ENCODE measurements around the gene UCP3. TPM values are rescaled to one million over a fixed set of nuclear protein-coding genes. Genes with fewer than 3 reads are reported as not detected.

UCP3 gene
- total RNA-seq, 1 donor = 1.7 TPM

DNA sequence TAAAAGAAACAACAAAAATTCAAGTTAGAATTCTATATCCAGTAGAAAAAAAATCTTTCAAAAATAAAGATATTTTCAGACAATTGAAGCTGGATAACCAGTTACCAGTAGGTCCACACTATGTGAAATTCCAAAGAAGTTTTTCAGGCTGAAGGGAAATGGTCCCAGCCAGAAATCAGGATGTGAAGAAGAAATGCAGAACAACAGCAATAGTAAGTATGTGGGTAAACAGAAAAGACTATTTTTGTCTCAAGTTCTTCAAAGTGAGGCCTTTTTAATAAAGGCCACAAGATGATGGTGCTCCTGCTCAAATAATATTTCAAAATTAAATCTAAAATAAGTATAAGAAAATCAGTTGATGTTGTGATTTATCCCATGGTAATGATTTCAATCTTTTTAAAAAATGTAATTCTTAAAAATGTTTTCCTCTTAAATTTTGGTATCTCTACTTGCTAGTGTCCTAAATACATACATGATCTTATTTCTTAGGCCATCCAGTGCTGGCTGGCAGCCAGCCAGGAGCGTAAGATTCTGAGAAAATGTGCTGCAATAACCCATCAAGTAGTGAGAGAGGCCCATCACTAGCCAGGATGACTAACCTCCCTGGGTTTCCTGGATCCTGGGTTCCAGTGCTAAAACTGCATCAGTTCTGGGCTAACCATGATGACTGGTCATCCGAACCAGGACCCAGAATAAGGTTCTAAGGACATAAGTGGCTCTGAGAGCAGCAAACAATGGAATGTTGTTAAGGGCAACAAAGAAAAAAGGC, 15.6 kb upstream of the UCP3 start:
- no peak for TF ChIP-seq CTCF (IDR thresholded peaks at IDR 0.05; ENCODE audit: insufficient read depth, low read depth, low read length)
- no peak overlapping the region for H3K4me3 ChIP-seq (ENCODE audit: low read depth, low read length)
- DNase-seq (ENCODE audit: low read depth) = peak; percentile 87

DNA sequence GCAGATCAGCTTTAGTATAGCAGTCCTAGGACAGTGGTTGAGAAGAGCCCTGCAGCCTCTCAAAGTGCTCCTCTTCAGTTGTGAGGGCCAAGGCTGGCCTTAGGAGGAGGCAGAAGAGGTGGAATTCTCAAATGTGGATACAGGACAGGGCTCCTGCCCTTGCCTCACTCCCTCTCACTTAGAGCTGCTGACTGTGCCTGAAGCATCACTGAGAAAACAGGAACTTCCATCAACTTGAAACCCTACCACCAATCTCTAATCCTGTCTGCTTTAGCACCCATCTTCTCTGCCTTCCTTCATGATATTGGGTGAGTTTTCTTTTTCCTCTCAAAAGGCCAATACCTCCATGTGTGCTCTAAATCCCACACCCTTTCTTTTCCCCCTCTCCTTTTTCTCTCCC, 14.4 kb upstream of the UCP3 start:
- no peak for TF ChIP-seq CTCF (IDR thresholded peaks at IDR 0.05; ENCODE audit: insufficient read depth, low read depth, low read length)
- no peak overlapping the region for H3K4me3 ChIP-seq (ENCODE audit: low read depth, low read length)
- DNase-seq (ENCODE audit: low read depth) = no peak

- no peak for TF ChIP-seq CTCF (IDR thresholded peaks at IDR 0.05; ENCODE audit: insufficient read depth, low read depth, low read length)
- no peak for DNase-seq (ENCODE audit: low read depth)
- no peak overlapping the region for H3K4me3 ChIP-seq (ENCODE audit: low read depth, low read length)
These were observed 13.7 kb upstream of the UCP3 start for GRCh38 chr11:74022546-74022945.

DNA sequence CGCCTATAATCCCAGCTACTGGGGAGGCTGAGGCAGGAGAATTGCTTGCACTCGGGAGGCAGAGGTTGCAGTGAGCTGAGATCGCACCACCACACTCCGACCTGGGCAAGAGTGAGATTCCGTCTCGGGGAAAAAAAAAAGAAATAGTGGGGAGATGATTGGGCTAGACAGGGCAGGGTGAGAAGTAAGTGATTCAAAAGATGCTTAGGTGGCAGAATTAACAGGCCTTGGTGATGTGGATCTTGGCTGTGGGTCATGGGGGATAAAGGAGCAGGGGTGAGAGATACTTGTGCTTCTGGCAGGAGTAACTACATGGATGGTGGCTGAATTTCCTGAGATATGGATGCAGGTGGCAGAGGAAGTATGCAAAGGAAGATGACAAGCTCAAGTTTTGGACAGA, 13.1 kb upstream of the UCP3 start:
- no peak for DNase-seq (ENCODE audit: low read depth)
- no peak overlapping the region for H3K4me3 ChIP-seq (ENCODE audit: low read depth, low read length)
- TF ChIP-seq CTCF (IDR thresholded peaks at IDR 0.05; ENCODE audit: insufficient read depth, low read depth, low read length) = no peak

DNA sequence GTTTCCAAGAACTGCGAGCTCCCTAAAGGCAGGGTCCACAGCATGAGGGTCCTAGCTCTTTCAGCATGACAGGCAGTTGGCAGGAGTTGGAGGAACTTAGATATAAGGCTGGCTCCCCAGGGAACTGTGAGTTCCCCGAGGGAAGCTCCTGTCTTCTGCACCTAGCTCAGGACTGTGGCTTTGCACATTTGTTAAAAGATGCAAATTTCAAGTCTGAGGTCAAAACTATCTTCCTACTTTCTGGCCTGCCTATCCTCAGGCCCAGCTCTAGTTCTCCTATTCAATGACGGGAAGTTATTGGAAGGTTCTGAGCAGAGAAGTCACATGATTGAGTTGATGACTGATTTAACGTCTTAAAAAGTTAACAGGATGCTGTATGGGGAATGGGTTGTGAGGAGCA, 11.7 kb upstream of the UCP3 start:
- no peak for TF ChIP-seq CTCF (IDR thresholded peaks at IDR 0.05; ENCODE audit: insufficient read depth, low read depth, low read length)

GRCh38 chr11:74019860-74020259, 11.0 kb upstream of the UCP3 start:
- DNase-seq (ENCODE audit: low read depth) = no peak
- TF ChIP-seq CTCF (IDR thresholded peaks at IDR 0.05; ENCODE audit: insufficient read depth, low read depth, low read length) = no peak
- no peak overlapping the region for H3K4me3 ChIP-seq (ENCODE audit: low read depth, low read length)

More for the DNA sequence above, 11.7 kb upstream of the UCP3 start:
- DNase-seq (ENCODE audit: low read depth) = no peak
- H3K4me3 ChIP-seq (ENCODE audit: low read depth, low read length) = no peak overlapping the region
